ENCODE data around the gene NKAIN1.

DNA sequence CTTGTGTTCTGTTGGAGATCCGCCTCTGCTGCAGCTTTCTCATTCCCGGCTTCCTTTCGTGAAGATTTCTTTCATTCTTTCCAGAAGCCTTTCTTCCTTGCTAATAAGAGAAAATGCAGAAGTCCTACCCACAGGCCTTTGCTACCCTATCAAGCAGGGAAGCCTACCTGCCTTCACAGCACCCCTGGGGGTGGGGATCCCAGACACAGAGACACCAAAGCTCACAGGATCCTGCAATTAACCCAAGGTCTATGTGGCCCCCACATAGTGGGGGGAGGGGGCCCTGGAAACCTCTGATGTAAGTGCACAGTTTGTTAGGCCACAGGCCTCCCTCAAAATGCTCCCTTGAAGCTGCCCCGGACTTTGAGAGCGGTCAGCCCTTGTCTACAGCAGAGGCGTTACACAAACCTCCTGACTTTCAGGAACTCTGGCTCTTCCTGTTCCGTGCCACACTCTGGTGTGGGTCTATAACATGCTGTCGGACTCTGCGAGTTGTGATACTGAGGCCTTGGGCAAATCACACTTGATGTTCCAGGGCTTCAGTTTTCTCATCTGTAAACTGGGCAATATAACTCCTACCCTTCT, 31.2 kb downstream of the NKAIN1 start:
- TF ChIP-seq, protein P1, sequence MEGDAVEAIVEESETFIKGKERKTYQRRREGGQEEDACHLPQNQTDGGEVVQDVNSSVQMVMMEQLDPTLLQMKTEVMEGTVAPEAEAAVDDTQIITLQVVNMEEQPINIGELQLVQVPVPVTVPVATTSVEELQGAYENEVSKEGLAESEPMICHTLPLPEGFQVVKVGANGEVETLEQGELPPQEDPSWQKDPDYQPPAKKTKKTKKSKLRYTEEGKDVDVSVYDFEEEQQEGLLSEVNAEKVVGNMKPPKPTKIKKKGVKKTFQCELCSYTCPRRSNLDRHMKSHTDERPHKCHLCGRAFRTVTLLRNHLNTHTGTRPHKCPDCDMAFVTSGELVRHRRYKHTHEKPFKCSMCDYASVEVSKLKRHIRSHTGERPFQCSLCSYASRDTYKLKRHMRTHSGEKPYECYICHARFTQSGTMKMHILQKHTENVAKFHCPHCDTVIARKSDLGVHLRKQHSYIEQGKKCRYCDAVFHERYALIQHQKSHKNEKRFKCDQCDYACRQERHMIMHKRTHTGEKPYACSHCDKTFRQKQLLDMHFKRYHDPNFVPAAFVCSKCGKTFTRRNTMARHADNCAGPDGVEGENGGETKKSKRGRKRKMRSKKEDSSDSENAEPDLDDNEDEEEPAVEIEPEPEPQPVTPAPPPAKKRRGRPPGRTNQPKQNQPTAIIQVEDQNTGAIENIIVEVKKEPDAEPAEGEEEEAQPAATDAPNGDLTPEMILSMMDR (IDR thresholded peaks at IDR 0.05), result no peak
- no peak for TF ChIP-seq POLR2A (IDR thresholded peaks at IDR 0.05)
